ENCODE results near the gene PRDM16.

DNA sequence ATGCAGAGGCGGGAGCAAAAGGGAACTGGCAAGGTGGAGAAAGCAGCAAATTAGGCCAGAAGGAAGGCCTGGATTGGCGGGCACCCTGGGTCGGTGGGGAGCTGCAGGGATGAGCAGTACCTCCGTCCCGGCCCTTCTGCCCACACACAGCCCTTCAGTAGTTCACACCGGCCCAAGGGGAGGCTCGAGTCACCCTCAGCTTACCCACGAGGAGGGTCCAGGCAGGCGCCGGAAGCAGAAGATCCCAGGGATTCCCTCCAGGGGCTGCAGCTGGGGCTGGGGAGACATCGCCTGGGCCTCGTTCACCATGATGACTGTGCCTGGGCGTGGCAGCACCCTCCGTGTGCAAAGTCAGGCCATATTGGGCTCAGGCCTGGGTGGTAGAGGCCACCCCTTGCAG, 190.0 kb downstream of the PRDM16 start:
- TF ChIP-seq POLR2A (IDR thresholded peaks at IDR 0.05; ENCODE audit: low read length) (no peak), GATA1 (IDR thresholded peaks at IDR 0.05; ENCODE audit: low read depth, low read length) (no peak)

Measured in erythroblast (primary cell).